ENCODE results near the gene EFHC2. TPM values are rescaled to one million over a fixed set of nuclear protein-coding genes. Genes with fewer than 3 reads are reported as not detected.

Gene EFHC2, protein sequence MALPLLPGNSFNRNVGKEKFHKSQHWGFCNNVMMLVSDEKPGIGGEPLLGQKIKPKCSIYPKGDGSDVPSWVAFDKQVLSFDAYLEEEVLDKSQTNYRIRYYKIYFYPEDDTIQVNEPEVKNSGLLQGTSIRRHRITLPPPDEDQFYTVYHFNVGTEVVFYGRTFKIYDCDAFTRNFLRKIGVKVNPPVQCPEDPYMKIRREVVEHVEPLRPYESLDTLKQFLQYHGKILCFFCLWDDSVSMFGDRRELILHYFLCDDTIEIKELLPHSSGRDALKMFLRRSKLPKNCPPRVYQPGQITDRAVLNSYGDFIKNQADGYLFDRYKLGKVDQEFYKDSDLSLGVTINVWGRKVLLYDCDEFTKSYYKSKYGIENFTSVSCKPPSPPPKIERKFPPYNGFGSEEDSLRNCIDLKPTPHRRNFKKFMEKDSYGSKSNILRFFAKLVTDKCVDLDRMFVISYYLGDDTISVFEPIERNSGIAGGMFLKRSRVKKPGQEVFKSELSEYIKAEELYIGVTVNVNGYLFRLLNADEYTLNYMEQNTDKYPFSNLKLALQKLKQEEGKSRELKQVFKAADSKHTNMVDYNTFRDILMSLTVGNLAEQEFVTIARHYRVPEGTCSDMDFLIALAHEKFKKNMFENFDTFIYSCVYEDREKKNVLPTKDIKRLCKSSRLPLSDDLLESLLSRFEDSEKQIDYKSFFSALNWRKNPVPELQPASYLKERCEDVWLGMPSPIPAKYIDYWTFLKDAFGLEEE
- 11.7 TPM for total RNA-seq
- long read RNA-seq, transcript EFHC2-202 (15 exons, 2,464 nt): major isoform, 8 of 8 reads
- long read RNA-seq, partial matches to known transcripts: 0 of 8 reads
- long read RNA-seq, other reads (novel, unspliced or antisense): 0 of 8 reads

DNA sequence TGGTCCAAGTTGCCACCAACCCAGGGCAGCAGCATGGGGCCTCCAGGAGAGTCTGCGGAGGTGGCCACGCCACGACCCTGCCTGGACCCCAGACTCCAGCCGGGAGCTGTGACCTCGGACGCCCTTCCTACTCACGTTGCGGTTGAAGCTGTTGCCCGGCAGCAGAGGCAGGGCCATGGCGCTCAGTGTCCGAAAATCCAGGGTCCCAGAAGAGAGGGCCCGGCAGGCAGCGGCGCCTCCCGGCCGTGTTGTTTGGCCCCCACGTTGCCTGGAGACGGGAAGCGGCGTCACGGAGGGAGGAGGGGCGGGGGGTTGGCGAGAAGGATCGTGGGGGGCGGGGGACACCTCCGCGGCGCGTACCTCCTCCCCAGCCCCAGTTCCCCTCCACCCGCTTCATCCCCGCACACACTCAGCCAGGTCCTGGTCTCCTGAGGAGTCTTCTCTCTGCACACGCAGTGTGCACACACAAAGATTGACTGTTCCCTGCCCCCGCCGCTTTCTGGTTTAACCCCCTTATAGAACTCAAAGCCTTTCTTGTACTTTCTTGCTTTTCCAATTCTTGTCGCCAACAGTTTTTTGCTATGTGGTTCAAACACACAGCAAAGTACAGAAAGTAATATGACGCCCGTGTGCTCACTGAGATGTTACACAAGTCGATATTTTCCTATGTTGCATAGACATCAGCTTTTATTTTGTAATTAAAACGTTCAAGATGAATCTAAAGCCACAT lies at the start of gene EFHC2:
Gene EFHC2 (minus strand): TSS at position 261 of the 730 bp plus-strand sequence. CDS start 84 bp downstream, at position 177.
- peak; percentile 29 for DNase-seq
- H3K4me3 ChIP-seq: peak within 1 kb of the TSS; percentile 63
- TF ChIP-seq, protein P1, sequence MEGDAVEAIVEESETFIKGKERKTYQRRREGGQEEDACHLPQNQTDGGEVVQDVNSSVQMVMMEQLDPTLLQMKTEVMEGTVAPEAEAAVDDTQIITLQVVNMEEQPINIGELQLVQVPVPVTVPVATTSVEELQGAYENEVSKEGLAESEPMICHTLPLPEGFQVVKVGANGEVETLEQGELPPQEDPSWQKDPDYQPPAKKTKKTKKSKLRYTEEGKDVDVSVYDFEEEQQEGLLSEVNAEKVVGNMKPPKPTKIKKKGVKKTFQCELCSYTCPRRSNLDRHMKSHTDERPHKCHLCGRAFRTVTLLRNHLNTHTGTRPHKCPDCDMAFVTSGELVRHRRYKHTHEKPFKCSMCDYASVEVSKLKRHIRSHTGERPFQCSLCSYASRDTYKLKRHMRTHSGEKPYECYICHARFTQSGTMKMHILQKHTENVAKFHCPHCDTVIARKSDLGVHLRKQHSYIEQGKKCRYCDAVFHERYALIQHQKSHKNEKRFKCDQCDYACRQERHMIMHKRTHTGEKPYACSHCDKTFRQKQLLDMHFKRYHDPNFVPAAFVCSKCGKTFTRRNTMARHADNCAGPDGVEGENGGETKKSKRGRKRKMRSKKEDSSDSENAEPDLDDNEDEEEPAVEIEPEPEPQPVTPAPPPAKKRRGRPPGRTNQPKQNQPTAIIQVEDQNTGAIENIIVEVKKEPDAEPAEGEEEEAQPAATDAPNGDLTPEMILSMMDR (IDR thresholded peaks at IDR 0.05; ENCODE audit: borderline replicate concordance): no peak
- H3K27ac ChIP-seq (replicated peaks): peak within 1 kb of the TSS; percentile 30
- intact Hi-C loops (cut with micrococcal nuclease): no loop called here
- H3K27me3 ChIP-seq (ENCODE audit: low read depth): no peaks in the 10 kb centered on the region
- H3K4me1 ChIP-seq: peaks cover 4% of the 10 kb centered on the region
- H3K9me3 ChIP-seq (replicated peaks): no peaks in the 10 kb centered on the region
- H3K36me3 ChIP-seq: no peaks in the 10 kb centered on the region

DNA sequence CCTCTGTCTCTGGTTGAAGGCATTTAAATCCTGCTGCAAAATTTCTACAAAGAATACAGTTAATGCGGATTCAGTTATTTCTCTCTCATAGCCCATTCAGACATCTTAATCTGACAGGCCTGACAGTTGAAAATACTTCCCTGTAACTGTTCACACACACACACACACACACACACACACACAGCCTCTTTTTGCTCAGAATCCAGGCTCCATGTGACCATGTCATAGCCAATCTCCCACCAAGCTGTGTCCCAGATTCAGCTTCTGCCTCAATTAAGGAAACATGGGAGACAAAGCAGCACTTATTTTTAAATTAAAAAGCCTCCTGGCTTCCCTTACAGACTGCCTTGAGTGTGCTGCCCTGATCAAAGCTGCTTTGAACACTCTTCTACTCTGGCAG lies 49.3 kb upstream of the EFHC2 start:
- intact Hi-C loops (cut with micrococcal nuclease): no loop called here
- DNase-seq: no peak
- Histone ChIP-seq H3K4me1 (no peaks in the 10 kb centered on the region), H3K27me3 (ENCODE audit: low read depth) (no peaks in the 10 kb centered on the region), H3K4me3 (no peak overlapping the region), H3K27ac (replicated peaks) (no peak overlapping the region), H3K9me3 (replicated peaks) (peaks cover 6% of the 10 kb centered on the region), H3K36me3 (no peaks in the 10 kb centered on the region)
- TF ChIP-seq, protein P1 (IDR thresholded peaks at IDR 0.05; ENCODE audit: borderline replicate concordance): no peak

DNA sequence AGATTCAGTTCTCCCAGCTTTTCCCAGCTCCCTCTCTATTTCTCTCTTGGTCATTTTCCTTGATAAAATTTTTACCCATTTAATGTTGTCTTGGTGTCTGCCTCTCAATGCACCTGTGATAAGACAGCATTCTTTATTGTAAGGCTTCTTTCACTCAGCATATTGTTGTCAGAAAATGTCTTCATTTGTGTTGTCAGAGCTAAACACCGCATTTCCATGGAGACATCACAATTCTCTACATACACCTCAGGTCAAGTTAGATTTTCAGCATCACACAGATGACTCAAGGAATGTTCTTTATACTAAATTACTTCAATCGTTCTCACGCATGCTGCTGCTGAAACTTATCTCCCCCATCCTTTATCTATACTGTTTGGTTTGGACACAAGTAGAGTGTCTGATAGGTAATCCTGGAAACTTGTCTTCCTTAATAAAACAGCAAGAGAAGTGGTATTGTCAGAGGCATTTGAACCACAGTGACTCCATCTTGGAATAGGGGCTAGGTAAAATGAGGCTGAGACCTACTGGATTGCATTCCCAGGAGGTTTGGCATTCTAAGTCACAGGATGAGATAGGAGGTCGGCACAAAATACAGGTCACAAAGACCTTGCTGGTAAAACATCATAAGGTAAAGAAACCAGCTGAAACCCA lies 41.3 kb upstream of the EFHC2 start:
- TF ChIP-seq, protein P1 (IDR thresholded peaks at IDR 0.05; ENCODE audit: borderline replicate concordance): no peak
- intact Hi-C loops (cut with micrococcal nuclease): no loop called here
- H3K27ac ChIP-seq (replicated peaks): no peak overlapping the region

DNA sequence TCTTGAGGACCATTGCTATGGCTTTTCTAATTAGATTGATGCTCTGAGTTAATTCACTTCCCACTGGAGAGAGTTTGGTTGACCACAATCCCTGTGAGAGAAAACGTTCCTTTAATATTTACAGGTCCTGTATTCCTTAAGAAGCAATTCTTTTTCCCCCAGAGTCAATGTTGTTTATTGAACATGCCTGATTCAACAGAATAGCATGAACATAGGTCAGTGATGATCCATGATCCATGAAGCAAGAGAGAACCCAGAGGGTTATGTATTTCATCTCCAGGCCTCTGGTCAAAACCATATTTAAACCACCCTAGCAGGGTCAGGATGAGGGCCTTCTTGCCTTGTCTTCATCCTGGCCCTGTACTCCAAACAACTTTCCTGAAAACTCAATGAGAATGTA lies 39.4 kb upstream of the EFHC2 start:
- Histone ChIP-seq H3K4me3 (no peak overlapping the region), H3K9me3 (replicated peaks) (no peaks in the 10 kb centered on the region), H3K36me3 (no peaks in the 10 kb centered on the region), H3K4me1 (no peaks in the 10 kb centered on the region), H3K27ac (replicated peaks) (no peak overlapping the region), H3K27me3 (ENCODE audit: low read depth) (no peaks in the 10 kb centered on the region)
- intact Hi-C loops (cut with micrococcal nuclease): no loop called here
- TF ChIP-seq, protein P1 (IDR thresholded peaks at IDR 0.05; ENCODE audit: borderline replicate concordance): no peak
- no peak for DNase-seq

More for the DNA sequence above, 41.3 kb upstream of the EFHC2 start:
- no peak for DNase-seq
- H3K4me1 ChIP-seq: no peaks in the 10 kb centered on the region
- H3K27me3 ChIP-seq (ENCODE audit: low read depth): no peaks in the 10 kb centered on the region
- no peaks in the 10 kb centered on the region for H3K36me3 ChIP-seq
- H3K4me3 ChIP-seq: no peak overlapping the region
- no peaks in the 10 kb centered on the region for H3K9me3 ChIP-seq (replicated peaks)

DNA sequence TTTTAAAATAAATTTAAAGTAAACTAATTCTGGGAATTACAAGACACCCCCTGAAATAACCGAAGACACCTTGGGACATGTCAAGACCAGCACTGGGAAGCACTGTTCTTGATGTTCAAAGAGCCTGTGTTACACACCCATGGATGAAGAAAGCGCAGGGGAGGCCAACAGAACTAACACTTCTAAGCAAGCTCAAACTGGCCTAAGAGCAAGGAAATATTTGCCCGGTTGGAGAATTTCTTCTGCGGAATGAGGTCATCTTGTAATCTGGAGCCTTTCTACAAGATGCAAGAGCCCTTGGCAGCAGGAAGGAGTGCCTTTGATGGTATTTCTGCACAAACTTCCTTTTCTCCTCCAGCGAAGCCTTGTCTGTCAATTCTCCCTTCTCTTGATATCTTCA lies 9.3 kb upstream of the EFHC2 start:
- Histone ChIP-seq H3K4me1 (no peaks in the 10 kb centered on the region), H3K4me3 (no peak overlapping the region), H3K27ac (replicated peaks) (no peak overlapping the region), H3K9me3 (replicated peaks) (no peaks in the 10 kb centered on the region), H3K36me3 (no peaks in the 10 kb centered on the region), H3K27me3 (ENCODE audit: low read depth) (no peaks in the 10 kb centered on the region)
- DNase-seq: no peak
- TF ChIP-seq, protein P1 (IDR thresholded peaks at IDR 0.05; ENCODE audit: borderline replicate concordance): no peak
- intact Hi-C loops (cut with micrococcal nuclease): no loop called here
